Testis (tissue), 2 donors: ENCODE measurements around the gene GOLGA7B.

Experiments
- CTCF ChIP-seq, 3 experiments: fragments of 450-650 bp in 2 of 3; fragments of 200-600 bp in 1 of 3; sonication (generic) in 1 of 3; IDR thresholded peaks; one replicate each; pipeline ENCODE4 v1.5.1; 2016 to 2019; ENCODE audit warnings: antibody characterized with exemption in 3 of 3, mild to moderate bottlenecking in 2 of 3, moderate library complexity in 1 of 3
- POLR2A ChIP-seq: fragments of 450-650 bp; IDR thresholded peaks from one replicate; pipeline ENCODE4 v1.6.1; 2017; ENCODE audit warnings: antibody characterized with exemption, mild to moderate bottlenecking, moderate library complexity

- TF ChIP-seq CTCF (IDR thresholded peaks at IDR 0.05) (no peak), POLR2A (no peak)
Observed at GRCh38 chr10:97800474-97800873, 49.2 kb upstream of the GOLGA7B start.
